Activated naive CD4-positive, alpha-beta T cell treated with anti-CD3 and anti-CD28 coated beads, Interleukin-2, amount 10 ng/mL, durations not matched to agents 7 days and 5 days (primary cell): ENCODE measurements around the gene LPP.

ENCODE experiments used
- CTCF ChIA-PET: fragments of 350-600 bp; sonication (Branson Sonifier 250); formaldehyde crosslinking; loops from one replicate; lab custom pipeline; 2021; ENCODE audit warnings: antibody characterized with exemption; lab: Charles Lee
- DNase-seq: peaks from one replicate; pipeline ENCODE4 v3.0.0-alpha.2; 2020
- H3K27ac Mint-ChIP-seq: one replicate; pipeline ENCODE4 v1.8.0; 2021; ENCODE audit warnings: mild to moderate bottlenecking, moderate library complexity, mixed read lengths
- H3K27me3 Mint-ChIP-seq: one replicate; pipeline ENCODE4 v1.8.0; 2021; ENCODE audit warnings: mild to moderate bottlenecking, mixed read lengths
- H3K36me3 Mint-ChIP-seq: one replicate; pipeline ENCODE4 v1.8.0; 2021; ENCODE audit warnings: mixed read lengths
- H3K4me1 Mint-ChIP-seq: one replicate; pipeline ENCODE4 v1.8.0; 2021; ENCODE audit warnings: mixed read lengths
- H3K4me3 Mint-ChIP-seq: one replicate; pipeline ENCODE4 v1.8.0; 2021; ENCODE audit warnings: mild to moderate bottlenecking, moderate library complexity, mixed read lengths
- H3K9me3 Mint-ChIP-seq: one replicate; pipeline ENCODE4 v1.8.0; 2021; ENCODE audit warnings: mixed read lengths

The LPP gene

DNA sequence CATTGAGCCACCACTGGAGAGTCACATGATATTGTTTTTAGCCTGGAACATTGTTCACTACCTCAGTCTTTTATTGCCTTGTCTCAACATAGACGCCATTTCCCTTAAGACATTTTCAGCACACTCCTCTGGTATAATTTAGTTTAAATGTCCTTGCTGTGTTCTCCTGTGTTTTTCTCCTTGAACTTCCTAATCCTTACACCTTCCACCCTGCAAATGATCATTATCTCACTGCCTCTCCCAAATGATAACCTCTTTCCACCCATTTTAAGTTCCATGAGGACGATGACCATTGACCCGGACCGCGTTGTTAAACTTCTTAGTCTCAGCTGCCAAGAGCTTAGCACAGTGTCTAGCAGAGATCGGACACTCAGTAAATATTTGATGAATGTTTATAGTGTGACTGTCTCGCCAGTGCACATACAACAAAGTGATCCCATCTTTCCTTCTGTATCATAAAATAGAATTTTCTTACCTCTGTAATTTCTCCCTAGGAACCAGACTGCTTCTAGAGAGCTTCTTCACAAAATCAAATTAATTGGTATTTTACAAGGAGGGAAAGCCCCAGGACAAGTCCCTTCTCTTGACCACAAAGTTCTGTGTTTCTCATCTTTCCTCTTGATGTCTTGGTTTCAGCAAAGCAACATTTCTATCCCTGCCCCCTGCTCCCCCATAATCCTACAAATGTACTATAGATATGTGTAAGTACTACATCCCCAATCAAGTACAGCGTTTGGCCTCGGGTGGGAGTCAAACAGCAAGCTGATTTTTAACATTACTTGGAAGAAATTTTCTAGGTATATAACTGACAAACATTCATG, 429.6 kb downstream of the LPP start:
- H3K36me3 Mint-ChIP-seq = peaks cover 2% of the 10 kb centered on the region
- no peaks in the 10 kb centered on the region for H3K9me3 Mint-ChIP-seq
- no peak overlapping the region for H3K4me3 Mint-ChIP-seq
- CTCF ChIA-PET = interaction anchor here (1.6 kb wide), 1 partner anchor 843 kb away, joined by 3 read pairs; no protein-coding TSS in a partner anchor
- DNase-seq = no peak
- H3K4me1 Mint-ChIP-seq = peaks cover 8% of the 10 kb centered on the region
- H3K27me3 Mint-ChIP-seq = no peaks in the 10 kb centered on the region
- no peak overlapping the region for H3K27ac Mint-ChIP-seq

DNA sequence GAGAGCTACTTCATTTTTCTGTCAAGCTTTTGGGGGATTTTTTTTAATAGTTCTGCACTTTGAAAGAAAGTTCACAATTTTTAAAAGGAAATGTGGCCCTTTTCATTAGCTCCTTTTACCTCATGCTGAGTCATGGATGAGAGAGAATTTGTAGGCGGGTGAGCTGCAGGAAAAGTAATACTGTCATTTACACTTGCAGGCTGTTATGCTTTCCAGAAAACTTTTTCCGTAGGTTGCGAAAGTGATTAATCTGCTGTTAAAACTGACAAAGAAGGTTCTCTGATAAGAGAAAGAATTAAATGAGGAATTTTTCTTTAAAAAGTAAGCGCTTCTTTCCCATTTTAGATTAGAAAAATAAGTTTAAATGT, 430.2 kb downstream of the LPP start:
- Mint-ChIP-seq H3K9me3 (no peaks in the 10 kb centered on the region), H3K4me3 (no peak overlapping the region), H3K36me3 (peaks cover 2% of the 10 kb centered on the region), H3K27me3 (no peaks in the 10 kb centered on the region), H3K4me1 (peaks cover 8% of the 10 kb centered on the region), H3K27ac (no peak overlapping the region)
- DNase-seq = no peak
- CTCF ChIA-PET = interaction anchor here (1.6 kb wide), 1 partner anchor 844 kb away, joined by 3 read pairs; no protein-coding TSS in a partner anchor

DNA sequence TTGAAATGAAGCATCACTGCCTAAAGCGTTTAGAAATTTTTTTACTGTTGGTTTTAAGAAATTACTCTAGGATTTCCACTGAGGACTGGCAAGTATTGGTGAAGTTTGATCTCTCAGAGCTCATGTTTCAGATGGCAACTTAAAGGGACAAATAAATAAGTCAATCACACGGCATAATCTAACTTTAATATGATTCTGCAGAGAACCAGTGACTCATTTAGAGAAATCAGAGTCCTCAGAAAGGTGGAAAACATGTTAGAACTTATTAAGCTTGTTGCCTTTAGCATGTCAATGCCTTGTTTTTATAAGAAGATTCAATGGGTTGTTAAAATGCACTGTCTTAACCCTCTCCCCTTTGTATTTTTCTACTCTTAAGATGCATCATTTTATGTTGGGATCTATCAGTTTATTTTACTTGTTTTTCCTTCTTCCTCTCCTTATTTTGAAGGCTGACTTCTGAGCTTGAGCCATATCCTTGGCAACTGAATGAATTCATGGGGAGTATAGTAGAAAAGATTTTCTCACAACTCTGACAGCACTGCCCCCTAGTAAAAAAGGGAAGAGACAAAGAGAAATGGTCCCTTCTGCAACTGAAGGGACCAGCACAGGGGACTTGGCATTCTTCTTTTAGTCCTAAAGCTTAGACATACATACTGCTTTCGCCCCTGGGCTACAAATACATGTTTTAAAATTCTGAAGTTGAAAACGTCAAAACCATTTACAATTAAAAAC, 431.2 kb downstream of the LPP start:
- Mint-ChIP-seq H3K36me3 (peaks cover 2% of the 10 kb centered on the region), H3K4me3 (no peak overlapping the region), H3K9me3 (no peaks in the 10 kb centered on the region), H3K27me3 (no peaks in the 10 kb centered on the region), H3K27ac (no peak overlapping the region), H3K4me1 (peaks cover 8% of the 10 kb centered on the region)
- DNase-seq = no peak
- CTCF ChIA-PET = interaction anchor here (1.6 kb wide), 1 partner anchor 845 kb away, joined by 3 read pairs; no protein-coding TSS in a partner anchor

DNA sequence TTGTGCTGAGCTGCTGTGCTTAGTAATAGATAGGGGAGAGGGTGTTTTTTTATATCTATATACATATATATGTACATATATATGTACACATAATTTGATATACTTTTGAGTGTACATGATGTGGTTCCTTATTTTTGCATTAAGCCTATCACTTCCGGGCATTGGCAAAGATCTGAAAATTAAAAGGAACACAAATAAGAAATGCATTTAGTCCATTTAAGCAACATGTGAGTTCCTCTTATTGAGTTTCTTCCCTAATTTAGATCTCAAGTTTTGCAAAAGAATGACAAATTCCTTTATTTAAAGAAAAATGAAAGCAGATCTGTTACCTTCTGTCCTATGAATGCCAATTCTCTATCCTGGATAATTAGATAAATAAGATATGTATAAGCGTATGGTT, 435.1 kb downstream of the LPP start:
- H3K4me1 Mint-ChIP-seq = peaks cover 8% of the 10 kb centered on the region
- no peaks in the 10 kb centered on the region for H3K27me3 Mint-ChIP-seq
- CTCF ChIA-PET = interaction anchor here (0.8 kb wide), 1 partner anchor 162 kb away, joined by 4 read pairs; no protein-coding TSS in a partner anchor
- H3K36me3 Mint-ChIP-seq = peaks cover 2% of the 10 kb centered on the region
- DNase-seq = no peak
- no peak overlapping the region for H3K4me3 Mint-ChIP-seq
- H3K27ac Mint-ChIP-seq = no peak overlapping the region
- H3K9me3 Mint-ChIP-seq = no peaks in the 10 kb centered on the region

DNA sequence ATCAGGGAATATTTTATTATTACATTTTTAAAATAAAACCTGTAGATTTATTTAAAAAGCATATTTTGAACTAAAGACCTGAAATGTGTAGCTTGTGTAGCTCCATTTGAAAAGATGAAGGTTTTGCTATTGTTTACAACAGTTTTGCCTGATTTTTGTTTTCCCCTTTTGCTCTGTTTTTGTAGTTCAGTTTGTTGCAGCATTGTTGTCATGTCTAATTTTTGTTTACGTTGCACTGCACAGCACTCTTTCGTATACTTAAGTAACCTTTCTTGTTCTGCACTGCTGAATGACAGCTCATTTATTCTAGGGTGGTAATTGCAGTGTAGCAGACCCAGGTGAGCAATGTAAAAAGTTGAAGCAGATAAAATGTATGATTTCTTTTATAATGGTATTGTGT, 435.8 kb downstream of the LPP start:
- Mint-ChIP-seq H3K27ac (no peak overlapping the region), H3K9me3 (no peaks in the 10 kb centered on the region), H3K36me3 (no peaks in the 10 kb centered on the region), H3K4me1 (peaks cover 4% of the 10 kb centered on the region), H3K4me3 (no peak overlapping the region), H3K27me3 (no peaks in the 10 kb centered on the region)
- CTCF ChIA-PET = interaction anchor here (0.8 kb wide), 1 partner anchor 163 kb away, joined by 4 read pairs; no protein-coding TSS in a partner anchor
- DNase-seq = no peak

DNA sequence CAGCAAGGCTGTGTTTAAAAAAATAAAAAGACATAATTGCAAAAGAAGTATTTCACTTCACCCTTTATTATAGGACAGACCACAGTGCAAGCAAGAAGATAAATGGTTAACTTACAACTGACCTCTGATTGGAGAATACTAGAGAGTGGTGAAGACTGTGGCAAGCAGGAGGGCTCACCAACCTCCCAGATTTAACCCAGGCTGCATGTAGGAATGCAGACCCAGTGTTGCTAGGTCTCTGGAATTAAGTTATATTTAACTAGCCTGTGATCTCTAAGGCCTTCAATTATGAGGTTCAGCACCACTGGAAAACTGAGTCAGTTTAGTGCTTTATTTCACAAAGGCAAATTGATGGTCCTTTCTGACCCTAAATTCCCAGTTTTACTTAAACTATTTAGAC, 436.6 kb downstream of the LPP start:
- Mint-ChIP-seq H3K4me3 (no peak overlapping the region), H3K4me1 (no peaks in the 10 kb centered on the region), H3K9me3 (no peaks in the 10 kb centered on the region), H3K27ac (no peak overlapping the region), H3K27me3 (no peaks in the 10 kb centered on the region), H3K36me3 (no peaks in the 10 kb centered on the region)
- CTCF ChIA-PET = no interaction called here
- DNase-seq = no peak

DNA sequence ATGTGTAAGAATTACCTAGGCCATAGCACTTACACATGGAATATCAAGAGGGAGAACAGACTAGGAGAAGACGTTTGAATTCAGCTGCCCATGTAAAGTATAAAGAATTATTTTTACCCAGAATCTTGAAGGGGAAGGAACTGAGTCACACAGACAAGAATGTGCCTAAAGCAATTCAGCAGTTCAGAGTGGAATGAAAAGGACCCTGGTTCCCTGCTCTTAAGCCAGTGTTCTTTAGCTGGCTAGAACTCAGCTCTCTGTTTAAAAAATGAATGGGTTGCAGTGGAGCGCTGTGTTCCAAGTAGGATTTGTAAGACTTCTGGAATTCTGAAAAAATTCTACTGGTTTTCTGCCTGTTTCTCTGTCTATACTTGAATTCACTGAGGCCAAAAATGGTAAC, 440.2 kb downstream of the LPP start:
- no peak overlapping the region for H3K27ac Mint-ChIP-seq
- CTCF ChIA-PET = no interaction called here
- DNase-seq = no peak

DNA sequence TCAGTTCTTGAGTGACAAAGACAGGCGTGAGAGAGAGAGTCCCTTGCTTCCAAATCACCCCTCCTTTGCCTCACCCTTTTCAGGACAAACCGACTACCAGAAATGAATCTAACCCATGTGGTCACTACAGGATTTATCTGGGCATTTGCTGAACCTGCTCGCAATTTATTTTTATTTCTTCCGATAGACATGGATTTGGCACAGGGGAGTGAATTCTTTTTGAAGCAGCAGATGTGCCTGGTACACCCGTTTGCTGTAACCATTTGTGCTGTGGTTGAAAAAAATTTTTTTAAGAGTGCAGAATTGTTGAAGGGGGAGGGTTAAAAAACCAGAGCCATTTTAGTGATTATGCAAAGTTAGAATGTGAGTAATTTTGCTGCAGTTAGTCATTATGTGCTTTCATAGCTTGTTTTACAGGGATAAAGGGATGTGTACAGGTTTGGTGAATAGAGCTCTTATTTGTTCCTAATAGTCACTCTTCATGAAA, 442.0 kb downstream of the LPP start:
- no peak for DNase-seq
- CTCF ChIA-PET = no interaction called here
- Mint-ChIP-seq H3K27ac (no peak overlapping the region), H3K36me3 (peaks cover 2% of the 10 kb centered on the region), H3K4me1 (no peaks in the 10 kb centered on the region), H3K27me3 (no peaks in the 10 kb centered on the region), H3K9me3 (no peaks in the 10 kb centered on the region), H3K4me3 (no peak overlapping the region)

More for the DNA sequence above, 440.2 kb downstream of the LPP start:
- no peaks in the 10 kb centered on the region for H3K27me3 Mint-ChIP-seq
- H3K36me3 Mint-ChIP-seq = peaks cover 2% of the 10 kb centered on the region
- no peaks in the 10 kb centered on the region for H3K9me3 Mint-ChIP-seq
- H3K4me3 Mint-ChIP-seq = no peak overlapping the region
- H3K4me1 Mint-ChIP-seq = no peaks in the 10 kb centered on the region

DNA sequence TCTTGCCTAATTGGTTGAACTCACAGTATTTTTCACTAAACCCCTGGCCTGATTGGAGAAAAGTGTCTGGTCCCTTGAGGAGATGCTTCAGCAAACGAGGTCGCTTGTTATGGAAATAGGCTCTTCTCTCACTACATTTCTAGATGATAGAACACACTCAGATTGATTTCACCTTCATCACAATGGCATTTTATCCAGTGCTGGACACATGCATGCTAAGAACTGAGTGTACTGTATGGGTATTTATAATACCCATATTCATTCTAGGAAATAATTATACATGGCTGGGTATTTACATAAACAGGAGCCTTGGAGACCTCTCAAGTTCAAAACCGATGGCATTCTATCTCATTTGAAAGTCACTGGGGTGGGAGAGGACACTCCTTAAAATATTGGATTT, 444.9 kb downstream of the LPP start:
- Mint-ChIP-seq H3K4me3 (no peak overlapping the region), H3K9me3 (no peaks in the 10 kb centered on the region), H3K4me1 (no peaks in the 10 kb centered on the region), H3K27ac (no peak overlapping the region), H3K27me3 (no peaks in the 10 kb centered on the region), H3K36me3 (peaks cover 2% of the 10 kb centered on the region)
- CTCF ChIA-PET = no interaction called here
- no peak for DNase-seq

DNA sequence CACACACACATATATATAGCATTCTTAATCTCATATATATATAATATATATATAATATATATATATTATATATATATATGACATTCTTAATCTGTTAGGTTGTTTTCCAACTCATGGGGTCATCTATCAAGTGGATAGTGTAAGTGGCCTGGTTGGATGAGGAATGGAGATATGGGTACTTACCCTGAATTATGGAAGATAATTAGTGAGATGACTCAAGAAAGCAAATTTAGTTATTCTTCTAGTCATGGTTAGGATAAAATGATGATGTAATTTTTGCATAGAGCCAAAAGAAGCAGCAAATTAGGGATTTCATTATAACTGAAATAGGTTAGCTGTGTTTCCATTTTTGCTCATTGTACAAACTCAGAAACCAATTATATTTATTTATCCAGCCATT, 448.2 kb downstream of the LPP start:
- CTCF ChIA-PET = no interaction called here
- H3K36me3 Mint-ChIP-seq = no peaks in the 10 kb centered on the region
- no peak overlapping the region for H3K4me3 Mint-ChIP-seq
- no peak overlapping the region for H3K27ac Mint-ChIP-seq
- no peaks in the 10 kb centered on the region for H3K9me3 Mint-ChIP-seq
- no peak for DNase-seq
- no peaks in the 10 kb centered on the region for H3K27me3 Mint-ChIP-seq
- H3K4me1 Mint-ChIP-seq = no peaks in the 10 kb centered on the region

DNA sequence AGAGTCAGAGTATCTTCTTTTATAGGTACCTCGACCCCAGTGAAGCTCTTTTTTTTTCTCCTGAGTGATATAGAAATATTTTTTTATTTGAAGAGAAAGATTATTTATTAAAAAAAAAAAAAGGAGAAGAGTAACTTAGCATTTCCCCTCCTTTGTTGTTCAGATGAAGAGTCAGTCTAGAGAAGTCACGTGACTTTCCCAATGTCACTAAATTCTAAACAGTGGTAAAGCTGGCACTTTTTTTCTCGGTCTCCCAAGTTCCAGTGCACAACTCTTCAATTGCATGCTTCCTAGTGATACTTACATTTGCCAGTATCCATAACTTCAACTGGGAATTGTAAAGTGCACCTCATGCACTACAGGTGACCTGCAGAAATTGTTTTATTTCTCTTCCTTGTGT, 448.7 kb downstream of the LPP start:
- H3K27me3 Mint-ChIP-seq = no peaks in the 10 kb centered on the region
- H3K4me1 Mint-ChIP-seq = no peaks in the 10 kb centered on the region
- no peaks in the 10 kb centered on the region for H3K9me3 Mint-ChIP-seq
- no peak overlapping the region for H3K4me3 Mint-ChIP-seq
- no peak overlapping the region for H3K27ac Mint-ChIP-seq
- CTCF ChIA-PET = no interaction called here
- no peaks in the 10 kb centered on the region for H3K36me3 Mint-ChIP-seq
- no peak for DNase-seq

DNA sequence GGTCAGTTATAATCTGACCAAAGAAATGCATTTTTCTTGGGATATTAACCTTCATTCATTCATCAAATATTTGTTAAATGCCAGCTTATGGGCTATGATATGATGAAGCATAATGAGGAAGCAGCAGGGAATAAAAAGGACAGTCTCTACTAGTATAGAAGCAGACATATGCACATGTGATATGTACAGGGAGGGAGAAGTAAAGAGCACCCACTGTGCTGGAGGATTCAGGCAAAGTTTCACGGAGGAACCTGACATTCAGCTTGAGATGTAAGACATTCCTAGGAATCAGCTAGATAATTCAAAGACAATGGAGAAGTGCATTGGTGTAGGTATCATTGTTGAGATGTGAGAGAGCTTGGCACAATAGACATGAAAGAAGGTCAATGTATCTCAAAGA, 450.7 kb downstream of the LPP start:
- peaks cover 15% of the 10 kb centered on the region for H3K36me3 Mint-ChIP-seq
- no peak overlapping the region for H3K27ac Mint-ChIP-seq
- CTCF ChIA-PET = no interaction called here
- no peaks in the 10 kb centered on the region for H3K4me1 Mint-ChIP-seq
- DNase-seq = no peak
- H3K9me3 Mint-ChIP-seq = peaks cover 10% of the 10 kb centered on the region
- H3K4me3 Mint-ChIP-seq = no peak overlapping the region
- no peaks in the 10 kb centered on the region for H3K27me3 Mint-ChIP-seq

DNA sequence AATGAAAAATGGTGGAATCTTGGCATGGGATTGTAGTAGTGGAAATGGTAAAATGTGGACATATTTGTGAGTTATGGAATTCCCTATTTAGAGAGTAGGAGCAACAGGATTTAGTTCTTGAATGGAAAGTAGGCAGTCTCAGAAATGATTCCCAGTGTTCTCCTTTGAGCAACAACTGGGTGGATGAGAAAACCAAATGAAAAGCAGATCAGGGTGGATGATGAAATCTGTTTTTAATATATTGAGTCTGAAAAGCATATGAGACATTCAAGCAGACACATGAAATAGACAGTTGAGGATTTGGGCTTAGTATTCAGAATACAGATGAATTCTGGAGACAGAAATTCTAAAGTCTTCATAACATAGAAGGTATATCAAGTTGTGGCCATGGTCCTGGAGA, 451.3 kb downstream of the LPP start:
- no peak for DNase-seq
- Mint-ChIP-seq H3K9me3 (peaks cover 10% of the 10 kb centered on the region), H3K27ac (no peak overlapping the region), H3K4me1 (no peaks in the 10 kb centered on the region), H3K27me3 (no peaks in the 10 kb centered on the region), H3K4me3 (no peak overlapping the region), H3K36me3 (peaks cover 21% of the 10 kb centered on the region)
- CTCF ChIA-PET = no interaction called here

DNA sequence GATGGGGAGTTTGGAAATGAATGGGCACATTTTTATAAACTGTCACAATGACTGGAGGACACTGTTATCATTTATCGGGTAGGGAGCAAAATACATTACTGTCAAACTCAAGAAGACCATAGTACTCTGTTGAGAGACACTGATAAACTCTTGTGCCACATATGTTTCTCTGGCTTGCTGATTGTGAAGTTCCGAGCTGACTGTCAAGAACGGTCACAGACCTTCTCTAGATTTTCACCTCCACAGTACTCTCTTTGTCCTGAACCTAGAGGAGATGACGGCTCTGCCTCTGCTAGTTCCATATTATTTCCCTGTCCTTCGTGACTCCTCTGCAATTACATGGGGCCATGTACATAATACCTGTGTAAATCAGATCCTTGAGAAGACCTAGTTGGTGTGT, 451.9 kb downstream of the LPP start:
- CTCF ChIA-PET = no interaction called here

More for the DNA sequence above, 451.9 kb downstream of the LPP start:
- no peak for DNase-seq
- H3K9me3 Mint-ChIP-seq = peaks cover 10% of the 10 kb centered on the region
- H3K4me1 Mint-ChIP-seq = no peaks in the 10 kb centered on the region
- no peaks in the 10 kb centered on the region for H3K27me3 Mint-ChIP-seq
- no peak overlapping the region for H3K27ac Mint-ChIP-seq
- H3K36me3 Mint-ChIP-seq = peaks cover 27% of the 10 kb centered on the region
- no peak overlapping the region for H3K4me3 Mint-ChIP-seq
